Activated B cell treated with CpG ODN at 0.5 μM for 24 hours (primary cell): ENCODE measurements around the gene HCAR3. TPM values are rescaled to one million over a fixed set of nuclear protein-coding genes. Genes with fewer than 3 reads are reported as not detected.
"Not testable (repeated sequence)": the region's sequence is repeated elsewhere in the genome, so short reads cannot be mapped to it uniquely, and the experiment has no call there.

Experiments
- ATAC-seq: fragments of 200-7000 bp; cut with Tn5 transposase; one replicate; pipeline ENCODE4 v1.10.0; 2021; ENCODE audit warnings: low read depth, mild to moderate bottlenecking, moderate library complexity
- CTCF ChIA-PET: fragments of 350-600 bp; sonication (Branson Sonifier 250); formaldehyde crosslinking; loops from one replicate; lab custom pipeline; 2021; ENCODE audit warnings: antibody characterized with exemption; lab: Charles Lee
- POLR2A ChIA-PET: fragments of 350-600 bp; sonication (Branson Sonifier 250); formaldehyde crosslinking; loops from one replicate; lab custom pipeline; 2021; ENCODE audit warnings: antibody characterized with exemption; lab: Charles Lee
- DNase-seq: peaks from one replicate; pipeline ENCODE4 v3.0.0; 2022
- H3K27ac Mint-ChIP-seq: one replicate; pipeline ENCODE4 v1.8.0; 2020; ENCODE audit warnings: mixed read lengths
- H3K27me3 Mint-ChIP-seq: one replicate; pipeline ENCODE4 v1.8.0; 2021; ENCODE audit warnings: mixed read lengths
- H3K36me3 Mint-ChIP-seq: one replicate; pipeline ENCODE4 v1.8.0; 2021; ENCODE audit warnings: low read depth, mixed read lengths
- H3K4me1 Mint-ChIP-seq: one replicate; pipeline ENCODE4 v1.8.0; 2021; ENCODE audit warnings: mixed read lengths
- H3K4me3 Mint-ChIP-seq: one replicate; pipeline ENCODE4 v1.8.0; 2020; ENCODE audit warnings: mild to moderate bottlenecking, mixed read lengths
- H3K9me3 Mint-ChIP-seq: one replicate; pipeline ENCODE4 v1.8.0; 2020; ENCODE audit warnings: mixed read lengths
- intact Hi-C: fragments of 100-400 bp; cut with micrococcal nuclease; formaldehyde crosslinking; loops from one replicate; pipeline ENCODE4 v1.15.1; 2024
- total RNA-seq: library from RNA; stranded (reverse); gene quantifications from 2 replicates; pipeline ENCODE4 v1.2.3, GENCODE V29; 2022
- TF ChIP-seq, protein P1 (sequence below): fragments of 200-600 bp; IDR thresholded peaks from one replicate; pipeline ENCODE4 v1.8.0; 2022; ENCODE audit warnings: antibody characterized with exemption, mild to moderate bottlenecking

HCAR3 gene
- total RNA-seq, 1 donor from 2014 or later: not detected

DNA sequence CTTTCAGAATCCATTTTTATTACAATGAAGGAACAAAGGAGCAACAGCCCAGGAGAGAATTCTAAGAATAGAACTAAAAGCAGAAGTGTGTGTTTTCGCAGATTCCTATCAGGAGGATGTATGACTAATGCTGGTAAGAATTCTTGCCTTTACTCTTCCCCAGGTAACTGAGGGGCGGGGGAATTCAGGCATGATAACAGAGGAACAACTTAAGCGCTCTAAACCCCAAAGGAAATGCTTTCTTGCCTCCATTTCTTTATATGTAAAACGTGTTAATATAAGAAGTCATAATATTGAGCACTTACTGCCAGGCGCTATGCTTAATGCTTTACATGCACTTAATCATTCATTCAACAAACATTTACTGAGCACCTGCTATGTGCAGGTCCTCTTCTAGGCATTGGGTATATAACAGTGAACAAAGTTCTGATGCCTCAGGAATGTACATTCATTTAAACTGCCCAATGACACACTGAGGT is 9.5 kb upstream of the HCAR3 start:
- Mint-ChIP-seq H3K4me1 (peaks cover 33% of the 10 kb centered on the region), H3K9me3 (no peaks in the 10 kb centered on the region), H3K27me3 (no peaks in the 10 kb centered on the region), H3K36me3 (no peaks in the 10 kb centered on the region), H3K4me3 (peak overlapping the region; percentile 36), H3K27ac (peak overlapping the region; percentile 79)
- intact Hi-C loops: loop anchor here (2.0 kb wide), 1 partner anchor 25 kb away; no protein-coding TSS in a partner anchor
- POLR2A ChIA-PET: interaction anchor here (0.6 kb wide), 2 partner anchors 326 to 510 kb away, joined by 5 to 6 read pairs; no protein-coding TSS in a partner anchor
- no peak for DNase-seq
- TF ChIP-seq, protein P1, sequence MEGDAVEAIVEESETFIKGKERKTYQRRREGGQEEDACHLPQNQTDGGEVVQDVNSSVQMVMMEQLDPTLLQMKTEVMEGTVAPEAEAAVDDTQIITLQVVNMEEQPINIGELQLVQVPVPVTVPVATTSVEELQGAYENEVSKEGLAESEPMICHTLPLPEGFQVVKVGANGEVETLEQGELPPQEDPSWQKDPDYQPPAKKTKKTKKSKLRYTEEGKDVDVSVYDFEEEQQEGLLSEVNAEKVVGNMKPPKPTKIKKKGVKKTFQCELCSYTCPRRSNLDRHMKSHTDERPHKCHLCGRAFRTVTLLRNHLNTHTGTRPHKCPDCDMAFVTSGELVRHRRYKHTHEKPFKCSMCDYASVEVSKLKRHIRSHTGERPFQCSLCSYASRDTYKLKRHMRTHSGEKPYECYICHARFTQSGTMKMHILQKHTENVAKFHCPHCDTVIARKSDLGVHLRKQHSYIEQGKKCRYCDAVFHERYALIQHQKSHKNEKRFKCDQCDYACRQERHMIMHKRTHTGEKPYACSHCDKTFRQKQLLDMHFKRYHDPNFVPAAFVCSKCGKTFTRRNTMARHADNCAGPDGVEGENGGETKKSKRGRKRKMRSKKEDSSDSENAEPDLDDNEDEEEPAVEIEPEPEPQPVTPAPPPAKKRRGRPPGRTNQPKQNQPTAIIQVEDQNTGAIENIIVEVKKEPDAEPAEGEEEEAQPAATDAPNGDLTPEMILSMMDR: no peak
- CTCF ChIA-PET: no interaction called here
- ATAC-seq: peak; percentile 45

DNA sequence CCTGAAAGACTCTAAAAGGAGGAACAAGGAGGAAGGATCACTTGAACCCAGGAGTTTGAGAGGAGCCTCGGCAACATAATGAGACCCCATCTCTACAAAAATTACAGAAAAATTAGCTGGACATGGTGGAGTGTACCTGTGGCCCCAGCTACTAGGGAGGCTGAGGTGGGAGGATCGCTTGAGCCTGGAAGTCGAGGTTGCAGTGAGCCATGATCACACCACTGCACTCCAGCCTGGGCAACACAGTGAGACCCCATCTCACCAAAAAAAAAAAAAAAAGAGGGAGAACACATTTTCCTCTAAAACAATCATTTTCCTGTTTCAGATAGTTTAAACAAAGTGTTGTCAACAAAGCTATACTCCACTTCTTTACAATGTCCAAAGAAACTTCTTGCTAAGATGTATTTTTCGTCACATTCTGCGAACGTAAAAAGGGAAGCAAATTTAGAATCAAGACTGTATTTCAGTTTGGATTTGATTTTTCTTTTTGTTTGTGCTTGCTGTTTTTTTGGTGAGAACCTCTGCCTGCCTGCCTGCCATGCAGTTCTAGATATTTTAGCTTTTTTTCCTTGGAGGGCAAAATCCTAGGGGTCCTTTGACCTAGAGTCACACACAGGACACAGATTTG is 9.0 kb upstream of the HCAR3 start:
- TF ChIP-seq, protein P1: no peak
- Mint-ChIP-seq H3K4me1 (peaks cover 37% of the 10 kb centered on the region), H3K9me3 (no peaks in the 10 kb centered on the region), H3K27ac (peak overlapping the region; percentile 79), H3K36me3 (no peaks in the 10 kb centered on the region), H3K4me3 (peak overlapping the region; percentile 36), H3K27me3 (no peaks in the 10 kb centered on the region)
- DNase-seq: no peak
- POLR2A ChIA-PET: interaction anchor here (0.6 to 1.3 kb wide), 3 partner anchors 225 to 511 kb away, joined by 5 to 6 read pairs (median 5); partner anchors contain the start of gene ZCCHC8
- no peak for ATAC-seq
- CTCF ChIA-PET: interaction anchor here (1.0 kb wide), 1 partner anchor 27 kb away, joined by 3 read pairs; the partner anchor contains the start of gene DENR
- intact Hi-C loops: loop anchor here (2.0 kb wide), 2 partner anchors 25 to 79 kb away; no protein-coding TSS in a partner anchor

DNA sequence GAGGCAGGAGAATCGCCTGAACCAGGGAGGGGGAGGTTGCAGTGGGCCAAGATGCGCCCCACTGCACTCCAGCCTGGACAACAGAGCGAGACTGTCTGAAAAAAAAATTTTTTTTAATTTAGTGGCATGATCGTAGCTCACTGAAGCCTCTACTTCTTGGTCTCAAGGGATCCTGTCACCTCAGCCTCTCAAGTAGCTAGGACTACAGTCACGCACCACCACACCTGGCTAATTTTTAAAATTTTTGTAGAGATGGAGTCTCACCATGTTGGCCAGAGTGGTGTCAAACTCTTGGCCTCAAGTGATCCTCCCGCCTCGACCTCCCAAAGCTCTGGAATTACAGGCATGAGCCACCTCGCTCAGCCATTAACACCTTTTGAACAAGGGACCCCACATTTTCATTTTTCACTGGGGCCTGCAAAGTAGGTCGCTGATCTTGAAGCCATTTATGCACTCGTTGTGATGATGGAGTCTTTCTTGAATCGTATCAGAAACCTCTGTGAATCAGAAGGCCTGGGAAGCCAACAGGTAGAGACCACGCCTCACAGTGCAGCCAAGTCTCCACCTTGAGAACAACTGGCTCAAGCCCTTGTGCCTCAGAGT is 8.1 kb upstream of the HCAR3 start:
- ChIA-PET POLR2A (interaction anchor here (0.6 to 1.3 kb wide), 2 partner anchors 50 to 224 kb away, joined by 5 to 11 read pairs; partner anchors contain the start of genes CCDC62 and ZCCHC8), CTCF (interaction anchor here (0.5 to 1.0 kb wide), 2 partner anchors 28 to 1628 kb away, joined by 3 read pairs; partner anchors contain the start of gene DENR)
- peak overlapping the region; percentile 59 for H3K4me3 Mint-ChIP-seq
- H3K27ac Mint-ChIP-seq: peak overlapping the region; percentile 79
- peaks cover 44% of the 10 kb centered on the region for H3K4me1 Mint-ChIP-seq
- DNase-seq: no peak
- peak; percentile 79 for ATAC-seq
- no peaks in the 10 kb centered on the region for H3K27me3 Mint-ChIP-seq
- H3K9me3 Mint-ChIP-seq: no peaks in the 10 kb centered on the region
- no peaks in the 10 kb centered on the region for H3K36me3 Mint-ChIP-seq
- intact Hi-C loops: loop anchor here (2.0 kb wide), 1 partner anchor 78 kb away; no protein-coding TSS in a partner anchor
- TF ChIP-seq, protein P1: no peak

DNA sequence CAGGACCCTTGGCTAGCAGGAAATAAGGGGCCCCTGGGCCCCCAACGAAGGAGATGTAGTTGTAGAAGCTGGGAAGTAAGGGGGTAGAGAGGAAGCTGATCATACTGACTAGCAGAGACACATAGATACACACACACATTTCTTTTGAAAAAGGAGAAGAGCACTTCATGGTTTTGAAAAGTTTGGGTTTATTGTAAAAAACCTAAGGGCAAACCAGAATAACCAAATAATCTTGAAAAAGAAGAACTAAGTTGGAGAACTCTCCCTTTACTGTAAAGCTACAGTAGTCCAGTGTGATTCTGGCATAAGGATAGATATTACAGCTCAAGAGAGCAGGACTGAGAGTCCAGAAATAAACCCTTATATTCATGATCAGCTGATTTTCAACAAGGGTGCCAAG is 5.8 kb upstream of the HCAR3 start:
- CTCF ChIA-PET: no interaction called here
- H3K27ac Mint-ChIP-seq: peak overlapping the region; percentile 31
- no peaks in the 10 kb centered on the region for H3K36me3 Mint-ChIP-seq
- no peaks in the 10 kb centered on the region for H3K9me3 Mint-ChIP-seq
- peaks cover 6% of the 10 kb centered on the region for H3K27me3 Mint-ChIP-seq
- no peak overlapping the region for H3K4me3 Mint-ChIP-seq
- no peak for DNase-seq
- POLR2A ChIA-PET: no interaction called here
- intact Hi-C loops: no loop called here
- TF ChIP-seq, protein P1: no peak
- peaks cover 44% of the 10 kb centered on the region for H3K4me1 Mint-ChIP-seq
- no peak for ATAC-seq

DNA sequence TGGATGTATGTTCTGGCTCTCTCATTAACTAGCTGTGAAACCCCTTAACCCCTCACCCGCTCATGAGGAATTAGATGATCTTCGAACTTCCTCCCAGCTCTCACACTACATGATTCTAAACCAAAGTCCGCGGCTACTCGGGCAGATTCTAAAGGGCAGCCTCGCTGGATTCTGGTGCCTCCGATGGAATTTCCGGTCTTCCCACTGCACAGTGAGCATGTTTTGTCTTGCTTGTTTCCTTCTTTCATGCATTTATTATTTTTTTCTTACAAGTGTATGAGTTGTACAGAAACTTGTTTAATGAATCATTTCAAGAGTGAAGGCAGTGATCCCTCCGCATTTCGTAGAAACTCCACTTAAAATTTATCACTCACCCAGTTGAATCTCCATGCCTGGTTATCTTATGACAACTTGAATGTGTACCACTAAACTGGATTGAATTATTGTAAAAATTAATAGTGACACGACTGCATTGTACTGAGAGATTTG is 4.5 kb upstream of the HCAR3 start:
- Mint-ChIP-seq H3K4me1 (peaks cover 43% of the 10 kb centered on the region), H3K27me3 (peaks cover 6% of the 10 kb centered on the region), H3K36me3 (no peaks in the 10 kb centered on the region), H3K9me3 (no peaks in the 10 kb centered on the region), H3K27ac (no peak overlapping the region), H3K4me3 (no peak overlapping the region)
- TF ChIP-seq, protein P1: no peak
- DNase-seq (no peak), ATAC-seq (no peak)
- POLR2A ChIA-PET: interaction anchor here (0.5 kb wide), 1 partner anchor 321 kb away, joined by 3 read pairs; no protein-coding TSS in a partner anchor
- CTCF ChIA-PET: no interaction called here
- intact Hi-C loops: no loop called here

DNA sequence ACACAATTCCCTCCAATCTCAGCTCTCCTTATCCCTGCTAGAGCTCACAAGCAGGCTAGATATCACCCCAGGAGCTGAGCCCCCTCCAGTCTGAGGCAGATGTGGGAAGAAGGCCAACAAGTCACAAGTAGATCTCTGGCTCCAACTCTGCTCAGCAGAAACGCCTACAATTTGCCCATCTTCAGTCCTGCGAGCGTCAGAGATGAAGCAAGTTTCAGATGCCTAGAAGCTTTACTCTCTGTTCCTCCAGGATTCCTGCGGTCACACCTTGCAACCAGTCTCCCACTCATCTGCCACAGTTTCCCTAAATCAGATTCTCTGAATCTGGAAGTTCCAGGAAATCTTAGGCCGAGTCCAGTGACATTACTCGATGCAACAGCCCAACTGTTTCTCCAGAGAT is 1.4 kb downstream of the HCAR3 start:
- H3K9me3 Mint-ChIP-seq, intact Hi-C loops, ATAC-seq, H3K27me3 Mint-ChIP-seq, DNase-seq, H3K36me3 Mint-ChIP-seq, CTCF ChIA-PET, POLR2A ChIA-PET, H3K27ac Mint-ChIP-seq, H3K4me3 Mint-ChIP-seq: not testable (repeated sequence)
- H3K4me1 Mint-ChIP-seq: peaks cover 15% of the 10 kb centered on the region

DNA sequence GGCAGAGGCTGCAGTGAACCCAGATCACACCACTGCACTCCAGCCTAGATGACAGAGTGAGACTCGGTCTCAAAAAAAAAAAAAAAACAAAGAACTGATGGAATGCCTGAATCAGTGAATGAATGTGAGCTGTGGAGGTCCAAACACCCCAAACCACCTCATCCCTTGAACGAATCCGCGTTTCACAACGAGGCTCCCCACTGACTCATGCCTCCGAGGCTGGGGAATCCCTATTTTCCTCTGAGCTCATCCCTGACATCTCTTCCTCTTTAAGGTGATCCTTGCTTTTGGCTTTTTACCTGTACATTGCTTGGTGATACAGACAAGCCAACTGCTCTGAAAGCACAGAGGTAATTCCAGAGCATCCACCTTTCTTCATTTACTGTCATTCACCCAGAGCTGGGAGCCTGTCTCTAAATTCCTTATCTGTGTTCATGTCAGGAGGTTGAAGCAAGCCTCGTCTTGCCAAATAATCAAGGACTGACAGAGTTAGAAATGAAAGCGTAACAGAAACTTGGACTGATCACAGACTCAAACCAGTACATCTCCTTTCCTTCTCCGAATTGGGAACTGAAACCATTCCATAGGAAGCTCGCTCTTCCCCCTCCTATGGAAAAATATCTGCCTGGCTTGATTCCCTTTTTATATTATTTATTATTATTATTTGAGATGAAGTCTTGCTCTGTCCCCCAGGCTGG is 3.0 kb downstream of the HCAR3 start:
- H3K4me3 Mint-ChIP-seq, ATAC-seq, intact Hi-C loops, H3K36me3 Mint-ChIP-seq, DNase-seq, CTCF ChIA-PET, H3K9me3 Mint-ChIP-seq, H3K27me3 Mint-ChIP-seq, POLR2A ChIA-PET, H3K27ac Mint-ChIP-seq: not testable (repeated sequence)
- peaks cover 12% of the 10 kb centered on the region for H3K4me1 Mint-ChIP-seq
